HEK293 (cell line): ENCODE results near the gene BTBD16.

Source experiments
- CTCF ChIA-PET: fragments of 350-600 bp; formaldehyde crosslinking; extraction: SDS; loops from one replicate; lab custom pipeline; 2021; ENCODE audit warnings: antibody characterized with exemption; lab: Yijun Ruan, JAX
- POLR2A ChIA-PET: fragments of 300-600 bp; formaldehyde crosslinking; extraction: SDS; loops from one replicate; lab custom pipeline; 2020; ENCODE audit warnings: antibody characterized with exemption, inconsistent platforms; lab: Yijun Ruan, JAX
- H3K27ac ChIP-seq: fragments of 200-500 bp; sonication (Bioruptor generic); 2 replicates; pipeline ENCODE4 v1.5.1; 2014; ENCODE audit warnings: low read depth, low read length, control low read depth, inconsistent platforms; ENCODE audit errors: extremely low read depth
- H3K36me3 ChIP-seq, 2 experiments: fragments of 200-500 bp in 1 of 2; sonication (Bioruptor generic) in 1 of 2; 1 replicate in 1 of 2; 2 replicates in 1 of 2; pipeline ENCODE4 v1.5.1; 2014 to 2017; ENCODE audit warnings: inconsistent platforms in 2 of 2, low read length in 2 of 2; ENCODE audit not compliant: control insufficient read depth in 2 of 2, insufficient read depth in 1 of 2
- H3K4me1 ChIP-seq: fragments of 200-500 bp; sonication (Bioruptor generic); 2 replicates; pipeline ENCODE4 v1.5.1; 2014; ENCODE audit warnings: mild to moderate bottlenecking, low read length, inconsistent platforms; ENCODE audit not compliant: control insufficient read depth, insufficient read depth
- H3K4me3 ChIP-seq: 2 replicates; pipeline ENCODE4 v1.5.1; 2011; ENCODE audit warnings: low read depth, mild to moderate bottlenecking, control low read depth, low read length, moderate library complexity
- H3K9me3 ChIP-seq: fragments of 200-500 bp; sonication (Bioruptor generic); 2 replicates; pipeline ENCODE4 v1.5.1; 2014; ENCODE audit warnings: low read depth, low read length, inconsistent platforms; ENCODE audit not compliant: control insufficient read depth, insufficient read depth
- HOXA7 ChIP-seq: sonication (generic); formaldehyde crosslinking; IDR thresholded peaks from 2 replicates; pipeline ENCODE4 v1.8.1; 2022; ENCODE audit warnings: missing genetic modification reagents, borderline replicate concordance
- KLF1 ChIP-seq: fragments of 450-650 bp; formaldehyde crosslinking; IDR thresholded peaks from 2 replicates; pipeline ENCODE4 v1.5.1; 2016; ENCODE audit warnings: missing biosample characterization, missing genetic modification characterization
- KLF8 ChIP-seq: fragments of 450-650 bp; formaldehyde crosslinking; IDR thresholded peaks from 2 replicates; pipeline ENCODE4 v1.5.1; 2016; ENCODE audit warnings: missing biosample characterization, missing genetic modification characterization
- PRDM1 ChIP-seq: fragments of 450-650 bp; formaldehyde crosslinking; IDR thresholded peaks from 2 replicates; pipeline ENCODE4; 2016; ENCODE audit warnings: missing biosample characterization, missing genetic modification characterization
- REPIN1 ChIP-seq: fragments of 450-650 bp; formaldehyde crosslinking; IDR thresholded peaks from 2 replicates; pipeline ENCODE4 v1.5.1; 2017; ENCODE audit warnings: missing biosample characterization, missing genetic modification characterization, low read depth
- ZBTB20 ChIP-seq: fragments of 450-650 bp; formaldehyde crosslinking; IDR thresholded peaks from 2 replicates; pipeline ENCODE4 v1.5.1; 2016; ENCODE audit warnings: missing biosample characterization, missing genetic modification characterization
- ZFP69B ChIP-seq: fragments of 450-650 bp; formaldehyde crosslinking; IDR thresholded peaks from 2 replicates; pipeline ENCODE4 v1.5.1; 2016; ENCODE audit warnings: missing biosample characterization, missing genetic modification characterization
- ZNF112 ChIP-seq: fragments of 450-650 bp; formaldehyde crosslinking; IDR thresholded peaks from 2 replicates; pipeline ENCODE4 v1.5.0; 2017; ENCODE audit warnings: missing biosample characterization, missing genetic modification characterization
- ZNF132 ChIP-seq: fragments of 450-650 bp; formaldehyde crosslinking; IDR thresholded peaks from 2 replicates; pipeline ENCODE4 v1.5.1; 2017; ENCODE audit warnings: missing biosample characterization, missing genetic modification characterization, borderline replicate concordance
- ZNF223 ChIP-seq: fragments of 450-650 bp; formaldehyde crosslinking; IDR thresholded peaks from 2 replicates; pipeline ENCODE4 v1.5.1; 2016; ENCODE audit warnings: missing biosample characterization, missing genetic modification characterization
- ZNF24 ChIP-seq: fragments of 450-650 bp; formaldehyde crosslinking; IDR thresholded peaks from 2 replicates; pipeline ENCODE4 v1.5.1; 2016; ENCODE audit warnings: missing biosample characterization, missing genetic modification characterization
- ZNF571 ChIP-seq: fragments of 450-650 bp; formaldehyde crosslinking; IDR thresholded peaks from 2 replicates; pipeline ENCODE4 v1.5.0; 2017; ENCODE audit warnings: missing biosample characterization, missing genetic modification characterization
- ZNF654 ChIP-seq: fragments of 450-650 bp; formaldehyde crosslinking; IDR thresholded peaks from 2 replicates; pipeline ENCODE4 v1.5.1; 2016; ENCODE audit warnings: low read depth, missing biosample characterization, missing genetic modification characterization
- ZNF660 ChIP-seq: fragments of 450-650 bp; IDR thresholded peaks from 2 replicates; pipeline ENCODE4 v1.5.1; 2018; ENCODE audit warnings: missing biosample characterization, mild to moderate bottlenecking, missing genetic modification characterization
- ZNF747 ChIP-seq: fragments of 450-650 bp; formaldehyde crosslinking; IDR thresholded peaks from 2 replicates; pipeline ENCODE4 v1.5.1; 2016; ENCODE audit warnings: missing biosample characterization, missing genetic modification characterization
- ZNF791 ChIP-seq: fragments of 450-650 bp; formaldehyde crosslinking; IDR thresholded peaks from 2 replicates; pipeline ENCODE4 v1.5.1; 2016; ENCODE audit warnings: missing biosample characterization, missing genetic modification characterization
- TF ChIP-seq, protein P1 (sequence below): fragments of 450-650 bp; formaldehyde crosslinking; IDR thresholded peaks from 2 replicates; pipeline ENCODE4 v1.5.1; 2016; ENCODE audit warnings: missing biosample characterization, missing genetic modification characterization
- TF ChIP-seq, protein P2 (sequence below): fragments of 450-650 bp; formaldehyde crosslinking; IDR thresholded peaks from 2 replicates; pipeline ENCODE4 v1.5.1; 2016; ENCODE audit warnings: missing biosample characterization, missing genetic modification characterization
- TF ChIP-seq, protein P3 (sequence below): fragments of 450-650 bp; formaldehyde crosslinking; IDR thresholded peaks from 2 replicates; pipeline ENCODE4 v1.5.1; 2016; ENCODE audit warnings: missing biosample characterization, missing genetic modification characterization
- TF ChIP-seq, protein P4 (sequence below): fragments of 450-650 bp; IDR thresholded peaks from 2 replicates; pipeline ENCODE4 v1.5.1; 2018; ENCODE audit warnings: missing biosample characterization, missing genetic modification characterization

BTBD16 gene

DNA sequence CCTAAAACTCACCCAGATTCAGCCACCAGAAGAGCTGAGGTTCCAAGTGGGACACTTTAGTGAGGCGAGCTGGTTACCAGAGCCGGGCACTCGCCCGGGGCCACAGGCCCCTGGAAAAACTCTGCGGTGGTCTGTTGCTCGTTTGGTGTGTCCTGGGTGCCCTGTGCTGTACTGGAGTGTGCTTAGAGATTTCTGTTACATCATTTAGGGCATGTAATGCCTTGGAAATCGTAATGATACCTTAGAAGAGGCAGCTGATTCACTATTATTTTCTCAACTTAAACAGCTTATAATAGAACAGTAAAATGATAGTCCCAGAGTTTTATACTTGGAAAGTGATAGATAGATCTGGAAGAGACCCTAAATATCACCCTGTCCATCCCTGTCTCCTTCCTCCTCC is 48.5 kb upstream of the BTBD16 start:
- H3K4me3 ChIP-seq, result no peak overlapping the region
- peaks cover 0 to 26% of the 10 kb centered on the region in 2 experiments; a peak in 2 of 3 replicates for H3K36me3 ChIP-seq
- CTCF ChIA-PET, result interaction anchor here (0.9 kb wide), 1 partner anchor 119 kb away, joined by 4 read pairs; no protein-coding TSS in a partner anchor
- no peaks in the 10 kb centered on the region for H3K4me1 ChIP-seq
- H3K27ac ChIP-seq, result no peak overlapping the region
- no peak for TF ChIP-seq ZNF791 (tag by site-specific recombination)
- no peak for TF ChIP-seq ZNF112
- TF ChIP-seq ZNF223 (tag by site-specific recombination), result no peak
- no peak for TF ChIP-seq KLF8 (tag by site-specific recombination)
- no peak for TF ChIP-seq KLF1
- no peak for TF ChIP-seq ZNF747 (tag by site-specific recombination)
- TF ChIP-seq ZFP69B (tag by site-specific recombination), result no peak
- TF ChIP-seq ZBTB20 (tag by site-specific recombination), result no peak
- no peak for TF ChIP-seq ZNF654 (tag by site-specific recombination)
- TF ChIP-seq, protein P1, sequence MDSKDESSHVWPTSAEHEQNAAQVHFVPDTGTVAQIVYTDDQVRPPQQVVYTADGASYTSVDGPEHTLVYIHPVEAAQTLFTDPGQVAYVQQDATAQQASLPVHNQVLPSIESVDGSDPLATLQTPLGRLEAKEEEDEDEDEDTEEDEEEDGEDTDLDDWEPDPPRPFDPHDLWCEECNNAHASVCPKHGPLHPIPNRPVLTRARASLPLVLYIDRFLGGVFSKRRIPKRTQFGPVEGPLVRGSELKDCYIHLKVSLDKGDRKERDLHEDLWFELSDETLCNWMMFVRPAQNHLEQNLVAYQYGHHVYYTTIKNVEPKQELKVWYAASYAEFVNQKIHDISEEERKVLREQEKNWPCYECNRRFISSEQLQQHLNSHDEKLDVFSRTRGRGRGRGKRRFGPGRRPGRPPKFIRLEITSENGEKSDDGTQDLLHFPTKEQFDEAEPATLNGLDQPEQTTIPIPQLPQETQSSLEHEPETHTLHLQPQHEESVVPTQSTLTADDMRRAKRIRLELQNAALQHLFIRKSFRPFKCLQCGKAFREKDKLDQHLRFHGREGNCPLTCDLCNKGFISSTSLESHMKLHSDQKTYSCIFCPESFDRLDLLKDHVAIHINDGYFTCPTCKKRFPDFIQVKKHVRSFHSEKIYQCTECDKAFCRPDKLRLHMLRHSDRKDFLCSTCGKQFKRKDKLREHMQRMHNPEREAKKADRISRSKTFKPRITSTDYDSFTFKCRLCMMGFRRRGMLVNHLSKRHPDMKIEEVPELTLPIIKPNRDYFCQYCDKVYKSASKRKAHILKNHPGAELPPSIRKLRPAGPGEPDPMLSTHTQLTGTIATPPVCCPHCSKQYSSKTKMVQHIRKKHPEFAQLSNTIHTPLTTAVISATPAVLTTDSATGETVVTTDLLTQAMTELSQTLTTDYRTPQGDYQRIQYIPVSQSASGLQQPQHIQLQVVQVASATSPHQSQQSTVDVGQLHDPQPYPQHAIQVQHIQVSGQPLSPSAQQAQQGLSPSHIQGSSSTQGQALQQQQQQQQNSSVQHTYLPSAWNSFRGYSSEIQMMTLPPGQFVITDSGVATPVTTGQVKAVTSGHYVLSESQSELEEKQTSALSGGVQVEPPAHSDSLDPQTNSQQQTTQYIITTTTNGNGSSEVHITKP (tag by site-specific recombination), result no peak
- TF ChIP-seq, protein P2, sequence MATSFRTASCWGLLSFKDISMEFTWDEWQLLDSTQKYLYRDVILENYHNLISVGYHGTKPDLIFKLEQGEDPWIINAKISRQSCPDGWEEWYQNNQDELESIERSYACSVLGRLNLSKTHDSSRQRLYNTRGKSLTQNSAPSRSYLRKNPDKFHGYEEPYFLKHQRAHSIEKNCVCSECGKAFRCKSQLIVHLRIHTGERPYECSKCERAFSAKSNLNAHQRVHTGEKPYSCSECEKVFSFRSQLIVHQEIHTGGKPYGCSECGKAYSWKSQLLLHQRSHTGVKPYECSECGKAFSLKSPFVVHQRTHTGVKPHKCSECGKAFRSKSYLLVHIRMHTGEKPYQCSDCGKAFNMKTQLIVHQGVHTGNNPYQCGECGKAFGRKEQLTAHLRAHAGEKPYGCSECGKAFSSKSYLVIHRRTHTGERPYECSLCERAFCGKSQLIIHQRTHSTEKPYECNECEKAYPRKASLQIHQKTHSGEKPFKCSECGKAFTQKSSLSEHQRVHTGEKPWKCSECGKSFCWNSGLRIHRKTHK (tag by site-specific recombination), result no peak
- no peak for TF ChIP-seq HOXA7 (CRISPR knock-in tag)
- no peak for TF ChIP-seq ZNF571 (tag by site-specific recombination)
- no peak for TF ChIP-seq ZNF660
- no peak for TF ChIP-seq ZNF24 (tag by site-specific recombination)
- H3K9me3 ChIP-seq, result no peaks in the 10 kb centered on the region
- POLR2A ChIA-PET, result no interaction called here

DNA sequence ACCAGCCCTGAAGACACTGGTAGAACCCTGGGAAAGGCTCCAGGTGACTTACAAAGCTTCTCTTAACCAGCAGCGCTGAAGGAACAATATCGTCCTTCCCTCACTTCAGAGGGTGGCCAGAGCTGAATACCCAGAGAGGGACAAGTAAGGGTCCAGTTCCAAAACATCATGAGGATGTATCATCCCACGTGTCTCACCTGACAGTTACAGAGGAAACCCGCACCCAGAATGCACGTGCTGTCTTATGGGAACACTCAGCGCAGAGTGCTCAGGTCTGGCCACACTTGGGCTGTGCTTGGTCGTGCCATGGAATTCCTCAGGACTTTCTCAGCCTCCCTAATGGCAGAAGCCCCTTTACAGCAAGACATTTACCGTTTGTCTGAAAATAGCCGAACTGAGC is 46.9 kb upstream of the BTBD16 start:
- Histone ChIP-seq H3K4me1 (no peaks in the 10 kb centered on the region), H3K36me3 (peaks cover 0 to 26% of the 10 kb centered on the region in 2 experiments; a peak in 2 of 3 replicates), H3K9me3 (no peaks in the 10 kb centered on the region), H3K4me3 (no peak overlapping the region), H3K27ac (no peak overlapping the region)
- ChIA-PET CTCF (no interaction called here), POLR2A (interaction anchor here (0.6 kb wide), 1 partner anchor 239 kb away, joined by 4 read pairs; no protein-coding TSS in a partner anchor)
- TF ChIP-seq ZNF132 (tag by site-specific recombination), result no peak
- no peak for TF ChIP-seq REPIN1
- TF ChIP-seq, protein P3, sequence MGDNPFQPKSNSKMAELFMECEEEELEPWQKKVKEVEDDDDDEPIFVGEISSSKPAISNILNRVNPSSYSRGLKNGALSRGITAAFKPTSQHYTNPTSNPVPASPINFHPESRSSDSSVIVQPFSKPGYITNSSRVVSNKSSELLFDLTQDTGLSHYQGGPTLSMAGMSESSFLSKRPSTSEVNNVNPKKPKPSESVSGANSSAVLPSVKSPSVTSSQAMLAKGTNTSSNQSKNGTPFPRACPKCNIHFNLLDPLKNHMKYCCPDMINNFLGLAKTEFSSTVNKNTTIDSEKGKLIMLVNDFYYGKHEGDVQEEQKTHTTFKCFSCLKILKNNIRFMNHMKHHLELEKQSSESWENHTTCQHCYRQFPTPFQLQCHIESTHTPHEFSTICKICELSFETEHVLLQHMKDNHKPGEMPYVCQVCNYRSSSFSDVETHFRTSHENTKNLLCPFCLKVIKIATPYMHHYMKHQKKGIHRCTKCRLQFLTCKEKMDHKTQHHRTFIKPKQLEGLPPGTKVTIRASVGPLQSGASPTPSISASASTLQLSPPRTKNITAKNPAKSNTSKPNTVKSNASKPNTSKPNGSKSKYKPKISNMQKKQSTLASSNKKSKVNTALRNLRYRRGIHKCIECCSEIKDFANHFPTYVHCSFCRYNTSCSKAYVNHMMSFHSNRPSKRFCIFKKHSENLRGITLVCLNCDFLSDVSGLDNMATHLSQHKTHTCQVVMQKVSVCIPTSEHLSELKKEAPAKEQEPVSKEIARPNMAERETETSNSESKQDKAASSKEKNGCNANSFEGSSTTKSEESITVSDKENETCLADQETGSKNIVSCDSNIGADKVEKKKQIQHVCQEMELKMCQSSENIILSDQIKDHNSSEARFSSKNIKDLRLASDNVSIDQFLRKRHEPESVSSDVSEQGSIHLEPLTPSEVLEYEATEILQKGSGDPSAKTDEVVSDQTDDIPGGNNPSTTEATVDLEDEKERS (tag by site-specific recombination), result no peak
- TF ChIP-seq PRDM1 (tag by site-specific recombination), result no peak
- TF ChIP-seq, protein P4, sequence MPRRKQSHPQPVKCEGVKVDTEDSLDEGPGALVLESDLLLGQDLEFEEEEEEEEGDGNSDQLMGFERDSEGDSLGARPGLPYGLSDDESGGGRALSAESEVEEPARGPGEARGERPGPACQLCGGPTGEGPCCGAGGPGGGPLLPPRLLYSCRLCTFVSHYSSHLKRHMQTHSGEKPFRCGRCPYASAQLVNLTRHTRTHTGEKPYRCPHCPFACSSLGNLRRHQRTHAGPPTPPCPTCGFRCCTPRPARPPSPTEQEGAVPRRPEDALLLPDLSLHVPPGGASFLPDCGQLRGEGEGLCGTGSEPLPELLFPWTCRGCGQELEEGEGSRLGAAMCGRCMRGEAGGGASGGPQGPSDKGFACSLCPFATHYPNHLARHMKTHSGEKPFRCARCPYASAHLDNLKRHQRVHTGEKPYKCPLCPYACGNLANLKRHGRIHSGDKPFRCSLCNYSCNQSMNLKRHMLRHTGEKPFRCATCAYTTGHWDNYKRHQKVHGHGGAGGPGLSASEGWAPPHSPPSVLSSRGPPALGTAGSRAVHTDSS (tag by site-specific recombination), result no peak
